H9 (cell line): Measurements from ENCODE around the gene MICB. TPM values are rescaled to one million over a fixed set of nuclear protein-coding genes. Genes with fewer than 3 reads are reported as not detected.

Source experiments
- DNase-seq: peaks from one replicate; pipeline ENCODE4 v3.0.0-alpha.2; 2017
- H2AFZ ChIP-seq: one replicate; pipeline ENCODE4 v1.6.1; 2013; ENCODE audit warnings: mild to moderate bottlenecking, low read length, control low read depth, moderate library complexity
- H2AK5ac ChIP-seq: 2 replicates; pipeline ENCODE4 v1.6.1; 2013; ENCODE audit warnings: low read length, control low read depth, mixed read lengths; ENCODE audit not compliant: insufficient read length
- H2BK120ac ChIP-seq: one replicate; pipeline ENCODE4 v1.6.1; 2013; ENCODE audit warnings: low read depth, mild to moderate bottlenecking, low read length, control low read depth, inconsistent platforms; ENCODE audit not compliant: poor library complexity, severe bottlenecking
- H2BK12ac ChIP-seq: 2 replicates; pipeline ENCODE4 v1.6.1; 2013; ENCODE audit warnings: low read length, control low read depth, mixed read lengths, low read depth; ENCODE audit not compliant: insufficient read length
- H2BK15ac ChIP-seq: 2 replicates; pipeline ENCODE4 v1.6.1; 2013; ENCODE audit warnings: low read depth, low read length, control low read depth
- H2BK20ac ChIP-seq: one replicate; pipeline ENCODE4 v1.6.1; 2013; ENCODE audit warnings: low read depth, mild to moderate bottlenecking, low read length, control low read depth, inconsistent platforms; ENCODE audit not compliant: poor library complexity, severe bottlenecking
- H2BK5ac ChIP-seq: 2 replicates; pipeline ENCODE4 v1.6.1; 2013; ENCODE audit warnings: low read length, control low read depth, mixed read lengths; ENCODE audit not compliant: insufficient read length
- H3K14ac ChIP-seq: 2 replicates; pipeline ENCODE4 v1.6.1; 2013; ENCODE audit warnings: low read length, control low read depth; ENCODE audit not compliant: insufficient read depth
- H3K18ac ChIP-seq: 2 replicates; pipeline ENCODE4 v1.6.1; 2013; ENCODE audit warnings: low read depth, mild to moderate bottlenecking, mixed read lengths, low read length, control low read depth; ENCODE audit not compliant: insufficient read length
- H3K23ac ChIP-seq: 2 replicates; pipeline ENCODE4 v1.6.1; 2013; ENCODE audit warnings: low read length, control low read depth, mixed read lengths, low read depth; ENCODE audit not compliant: insufficient read length
- H3K23me2 ChIP-seq: 2 replicates; pipeline ENCODE4 v1.6.1; 2013; ENCODE audit warnings: low read depth, mild to moderate bottlenecking, mixed read lengths, low read length, control low read depth; ENCODE audit not compliant: insufficient read length, poor library complexity, severe bottlenecking
- H3K27ac ChIP-seq: 2 replicates; pipeline ENCODE4 v1.5.1; 2013; ENCODE audit warnings: low read length, control low read depth, mixed read lengths, low read depth; ENCODE audit not compliant: insufficient read length
- H3K27me3 ChIP-seq: 2 replicates; pipeline ENCODE4 v1.6.1; 2013; ENCODE audit warnings: low read length, control low read depth, inconsistent platforms; ENCODE audit not compliant: insufficient read depth
- H3K4ac ChIP-seq: 2 replicates; pipeline ENCODE4 v1.6.1; 2013; ENCODE audit warnings: low read depth, mild to moderate bottlenecking, control low read depth, inconsistent platforms, low read length, moderate library complexity
- H3K4me1 ChIP-seq: 2 replicates; pipeline ENCODE4 v1.6.1; 2013; ENCODE audit warnings: low read length, control low read depth, inconsistent platforms; ENCODE audit not compliant: insufficient read depth
- H3K4me2 ChIP-seq: 2 replicates; pipeline ENCODE4 v1.6.1; 2013; ENCODE audit warnings: low read length, control low read depth, mixed read lengths; ENCODE audit not compliant: insufficient read length, insufficient read depth
- H3K56ac ChIP-seq: 2 replicates; pipeline ENCODE4 v1.6.1; 2013; ENCODE audit warnings: low read depth, mild to moderate bottlenecking, mixed read lengths, low read length, control low read depth; ENCODE audit not compliant: insufficient read length
- H3K79me1 ChIP-seq: 2 replicates; pipeline ENCODE4 v1.6.1; 2013; ENCODE audit warnings: low read depth, mild to moderate bottlenecking, moderate library complexity, low read length, control low read depth, inconsistent platforms; ENCODE audit not compliant: insufficient read depth, poor library complexity, severe bottlenecking
- H3K79me2 ChIP-seq: 2 replicates; pipeline ENCODE4 v1.6.1; 2013; ENCODE audit warnings: low read length, control low read depth, inconsistent platforms; ENCODE audit not compliant: insufficient read depth
- H3K9ac ChIP-seq: 2 replicates; pipeline ENCODE4 v1.6.1; 2013; ENCODE audit warnings: low read length, control low read depth, mixed read lengths; ENCODE audit not compliant: insufficient read length; ENCODE audit errors: extremely low read depth
- H3K9me3 ChIP-seq: one replicate; pipeline ENCODE4 v1.6.1; 2013; ENCODE audit warnings: low read depth, low read length, inconsistent platforms; ENCODE audit not compliant: control insufficient read depth
- H3T11ph ChIP-seq: one replicate; pipeline ENCODE4 v1.6.1; 2013; ENCODE audit warnings: mild to moderate bottlenecking, low read length, control low read depth, inconsistent platforms
- H4K20me1 ChIP-seq: one replicate; pipeline ENCODE4 v1.6.1; 2013; ENCODE audit not compliant: control insufficient read depth, insufficient read length, insufficient read depth
- H4K5ac ChIP-seq: 2 replicates; pipeline ENCODE4 v1.6.1; 2013; ENCODE audit warnings: low read depth, mild to moderate bottlenecking, mixed read lengths, low read length, control low read depth; ENCODE audit not compliant: insufficient read length
- H4K8ac ChIP-seq: replicated peaks from 2 replicates; pipeline ENCODE4 v1.6.1; 2013; ENCODE audit warnings: low read length, control low read depth, mixed read lengths, low read depth; ENCODE audit not compliant: insufficient read length
- H4K91ac ChIP-seq: 2 replicates; pipeline ENCODE4 v1.6.1; 2013; ENCODE audit warnings: low read depth, mild to moderate bottlenecking, moderate library complexity, mixed read lengths, low read length, control low read depth; ENCODE audit not compliant: insufficient read length
- H3K27ac Mint-ChIP-seq, 3 experiments: 2 replicates in 2 of 3; 3 replicates in 1 of 3; pipeline ENCODE4 v1.8.0; 2020 to 2021; ENCODE audit warnings: mixed read lengths in 3 of 3, mild to moderate bottlenecking in 1 of 3, moderate library complexity in 1 of 3
- H3K27me3 Mint-ChIP-seq: 2 replicates; pipeline ENCODE4 v1.8.0; 2021; ENCODE audit warnings: low read depth, mild to moderate bottlenecking, moderate library complexity, mixed read lengths
- H3K36me3 Mint-ChIP-seq, 3 experiments: 2 replicates in 2 of 3; 3 replicates in 1 of 3; pipeline ENCODE4 v1.8.0; 2020 to 2021; ENCODE audit warnings: low read depth in 3 of 3, mixed read lengths in 3 of 3; ENCODE audit not compliant: insufficient read depth in 1 of 3
- H3K4me1 Mint-ChIP-seq, 2 experiments: 2 replicates each; pipeline ENCODE4 v1.8.0; 2020; ENCODE audit warnings: mixed read lengths in 2 of 2
- H3K4me3 Mint-ChIP-seq, 2 experiments: 2 replicates in 1 of 2; 3 replicates in 1 of 2; pipeline ENCODE4 v1.8.0; 2020 to 2021; ENCODE audit warnings: mild to moderate bottlenecking in 2 of 2, mixed read lengths in 2 of 2, moderate library complexity in 1 of 2
- H3K9me3 Mint-ChIP-seq, 2 experiments: 2 replicates in 1 of 2; 3 replicates in 1 of 2; pipeline ENCODE4 v1.8.0; 2020; ENCODE audit warnings: mild to moderate bottlenecking in 2 of 2, mixed read lengths in 2 of 2, moderate library complexity in 1 of 2
- WGBS: extraction: QIAGEN DNeasy Blood & Tissue Kit; methylation state at CpG from one replicate; pipeline ENCODE4 v1.1.7; 2013; ENCODE audit warnings: missing lambda C conversion rate, low lambda C conversion rate, mixed read lengths; ENCODE audit not compliant: insufficient read length; ENCODE audit errors: extremely low coverage; 5-methylcytosine and 5-hydroxymethylcytosine counted together
- total RNA-seq: library from RNA; stranded (reverse); gene quantifications from 2 replicates; pipeline ENCODE4 v1.2.1, GENCODE V29; 2021
- TF ChIP-seq, protein P1 (sequence below): fragments of 200-600 bp; sonication (generic); conservative IDR thresholded peaks from 3 replicates; pipeline ENCODE4 v1.8.0; 2021; ENCODE audit warnings: antibody characterized with exemption, mild to moderate bottlenecking

The MICB gene
- total RNA-seq, 1 experiment from 2014 or later: 6.2 TPM

DNA sequence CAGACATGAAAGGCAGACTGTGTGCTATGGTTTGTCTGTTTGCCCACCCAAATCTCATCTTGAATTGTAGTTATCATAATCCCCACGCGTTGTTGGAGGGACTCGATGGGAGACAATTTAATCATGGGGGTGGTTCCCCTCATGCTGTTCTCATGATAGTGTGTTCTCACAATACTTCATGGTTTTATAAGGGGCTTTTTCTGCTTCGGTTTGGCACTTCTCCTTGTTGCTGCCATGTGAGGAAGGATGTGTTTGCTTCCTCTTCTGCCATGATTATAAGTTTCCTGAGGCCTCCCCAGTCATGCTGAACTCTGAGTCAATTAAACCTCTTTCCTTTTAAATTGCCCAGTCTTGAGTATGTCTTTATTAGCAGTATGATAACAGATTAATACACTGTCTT lies 47.2 kb upstream of the MICB start:
- Mint-ChIP-seq H3K27ac (no peak overlapping the region), H3K4me3 (no peak overlapping the region), H3K4me1 (peaks cover 4 to 7% of the 10 kb centered on the region in 2 experiments; a peak in 2 of 4 replicates), H3K27me3 (peaks cover 14% of the 10 kb centered on the region), H3K36me3 (no peaks in the 10 kb centered on the region), H3K9me3 (peaks cover 0 to 4% of the 10 kb centered on the region in 2 experiments; a peak in 3 of 5 replicates)
- Histone ChIP-seq H2BK120ac (no peak overlapping the region), H3K23me2 (no peaks in the 10 kb centered on the region), H3K4me1 (no peaks in the 10 kb centered on the region), H2AFZ (no peak overlapping the region), H2BK15ac (no peak overlapping the region), H3T11ph (no peak overlapping the region), H3K27me3 (no peaks in the 10 kb centered on the region), H2BK20ac (no peak overlapping the region), H3K4ac (no peak overlapping the region), H4K20me1 (no peaks in the 10 kb centered on the region), H3K18ac (no peak overlapping the region), H4K91ac (no peak overlapping the region), H2BK5ac (no peak overlapping the region), H2BK12ac (no peak overlapping the region), H3K27ac (no peak overlapping the region), H4K5ac (no peak overlapping the region), H3K23ac (no peak overlapping the region), H3K56ac (no peak overlapping the region), H3K79me2 (no peaks in the 10 kb centered on the region), H3K9me3 (no peaks in the 10 kb centered on the region), H3K14ac (no peak overlapping the region), H3K79me1 (no peaks in the 10 kb centered on the region), H3K9ac (no peak overlapping the region), H3K4me2 (no peak overlapping the region), H4K8ac (no peak overlapping the region), H2AK5ac (no peak overlapping the region)
- TF ChIP-seq, protein P1, sequence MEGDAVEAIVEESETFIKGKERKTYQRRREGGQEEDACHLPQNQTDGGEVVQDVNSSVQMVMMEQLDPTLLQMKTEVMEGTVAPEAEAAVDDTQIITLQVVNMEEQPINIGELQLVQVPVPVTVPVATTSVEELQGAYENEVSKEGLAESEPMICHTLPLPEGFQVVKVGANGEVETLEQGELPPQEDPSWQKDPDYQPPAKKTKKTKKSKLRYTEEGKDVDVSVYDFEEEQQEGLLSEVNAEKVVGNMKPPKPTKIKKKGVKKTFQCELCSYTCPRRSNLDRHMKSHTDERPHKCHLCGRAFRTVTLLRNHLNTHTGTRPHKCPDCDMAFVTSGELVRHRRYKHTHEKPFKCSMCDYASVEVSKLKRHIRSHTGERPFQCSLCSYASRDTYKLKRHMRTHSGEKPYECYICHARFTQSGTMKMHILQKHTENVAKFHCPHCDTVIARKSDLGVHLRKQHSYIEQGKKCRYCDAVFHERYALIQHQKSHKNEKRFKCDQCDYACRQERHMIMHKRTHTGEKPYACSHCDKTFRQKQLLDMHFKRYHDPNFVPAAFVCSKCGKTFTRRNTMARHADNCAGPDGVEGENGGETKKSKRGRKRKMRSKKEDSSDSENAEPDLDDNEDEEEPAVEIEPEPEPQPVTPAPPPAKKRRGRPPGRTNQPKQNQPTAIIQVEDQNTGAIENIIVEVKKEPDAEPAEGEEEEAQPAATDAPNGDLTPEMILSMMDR: no peak
- WGBS: no CpG with 5 or more reads among the region's 4 CpGs
- DNase-seq: no peak
